GM12878 (cell line): ENCODE data around the gene ZNF212. TPM values are rescaled to one million over a fixed set of nuclear protein-coding genes. Genes with fewer than 3 reads are reported as not detected.

Experiments
- ATAC-seq: fragments of 200-7000 bp; cut with Tn5 transposase; 3 replicates; pipeline ENCODE4 v1.9.1; 2020; ENCODE audit warnings: mild to moderate bottlenecking, moderate library complexity
- BruUV-seq: library from RNA; stranded (reverse); fragments of 400-500 nt; replicated peaks from 2 replicates; lab custom pipeline; 2021; lab: Mats Ljungman, UMichigan
- CTCF ChIA-PET: fragments of 300-600 bp; sonication (Branson Sonifier 250); formaldehyde crosslinking; extraction: SDS; loops from one replicate; lab custom pipeline; 2021; ENCODE audit warnings: inconsistent platforms; lab: Yijun Ruan, JAX
- POLR2A ChIA-PET: fragments of 350-600 bp; formaldehyde crosslinking; extraction: SDS; loops from one replicate; lab custom pipeline; 2021; ENCODE audit warnings: inconsistent platforms; lab: Charles Lee
- RAD21 ChIA-PET: fragments of 300-600 bp; sonication (Branson Sonifier 250); formaldehyde crosslinking; loops from one replicate; lab custom pipeline; 2023; ENCODE audit warnings: antibody characterized with exemption; ENCODE audit not compliant: unreplicated experiment; lab: Charles Lee
- SMC1A ChIA-PET: fragments of 300-600 bp; sonication (Branson Sonifier 250); formaldehyde crosslinking; loops from one replicate; lab custom pipeline; 2023; ENCODE audit not compliant: unreplicated experiment, uncharacterized antibody; lab: Charles Lee
- DNase-seq: peaks from one replicate; pipeline ENCODE4 v3.0.0-alpha.2; 2011; ENCODE audit warnings: low read depth, low spot score
- FAIRE-seq: peaks from 3 replicates; lab custom pipeline; 2011; peaks lifted over from hg19 to GRCh38; lab: Jason Lieb, UNC
- H2AFZ ChIP-seq: 2 replicates; pipeline ENCODE4 v1.6.0; 2011; ENCODE audit warnings: low read depth, low read length, control low read depth; ENCODE audit not compliant: control insufficient read depth
- H3K27ac ChIP-seq: 2 replicates; pipeline ENCODE4 v1.5.1; 2011; ENCODE audit warnings: control low read depth; ENCODE audit not compliant: control insufficient read depth, insufficient read depth
- H3K27me3 ChIP-seq, 2 experiments: replicated peaks in 1 of 2; 2 replicates each; pipeline versions ENCODE4 v1.6.0 to v1.6.1; 2011; ENCODE audit warnings: low read length in 1 of 2; ENCODE audit not compliant: control insufficient read depth in 2 of 2, insufficient read depth in 2 of 2
- H3K36me3 ChIP-seq, 2 experiments: 2 replicates each; pipeline ENCODE4 v1.5.1; 2011; ENCODE audit warnings: low read length in 1 of 2; ENCODE audit not compliant: control insufficient read depth in 2 of 2, insufficient read depth in 2 of 2
- H3K4me1 ChIP-seq: 2 replicates; pipeline ENCODE4 v1.6.1; 2011; ENCODE audit warnings: mild to moderate bottlenecking, low read length, moderate library complexity, mixed read lengths; ENCODE audit not compliant: control insufficient read depth, insufficient read depth
- H3K4me2 ChIP-seq: 2 replicates; pipeline ENCODE4 v1.6.0; 2011; ENCODE audit warnings: control low read depth; ENCODE audit not compliant: control insufficient read depth, insufficient read depth
- H3K4me3 ChIP-seq: fragments of 200-600 bp; sonication (generic); 2 replicates; pipeline ENCODE4 v1.5.1; 2016
- H3K79me2 ChIP-seq: 2 replicates; pipeline ENCODE4 v1.6.0; 2011; ENCODE audit warnings: low read length; ENCODE audit not compliant: control insufficient read depth, insufficient read depth
- H3K9ac ChIP-seq: 2 replicates; pipeline ENCODE4 v1.8.0; 2011; ENCODE audit warnings: low read length, control low read depth, mixed read lengths; ENCODE audit not compliant: control insufficient read depth, insufficient read depth
- H3K9me3 ChIP-seq: replicated peaks from 3 replicates; pipeline ENCODE4 v1.5.1; 2011; ENCODE audit warnings: mild to moderate bottlenecking, low read length; ENCODE audit not compliant: control insufficient read depth, insufficient read depth
- H4K20me1 ChIP-seq: 2 replicates; pipeline ENCODE4 v1.6.0; 2011; ENCODE audit not compliant: control insufficient read depth, insufficient read depth
- ETV6 ChIP-seq, 2 experiments: fragments of 450-650 bp in 1 of 2; IDR thresholded peaks in 1 of 2; conservative IDR thresholded peaks in 1 of 2; 2 replicates each; pipeline ENCODE4 v1.6.1; 2014; ENCODE audit warnings: antibody characterized with exemption in 1 of 2, borderline replicate concordance in 1 of 2, low read depth in 1 of 2, mild to moderate bottlenecking in 1 of 2, moderate library complexity in 1 of 2
- KDM1A ChIP-seq: fragments of 200-600 bp; sonication (generic); IDR thresholded peaks from 2 replicates; pipeline ENCODE4 v1.6.1; 2016; ENCODE audit warnings: borderline replicate concordance
- NBN ChIP-seq: fragments of 450-650 bp; IDR thresholded peaks from 2 replicates; pipeline ENCODE4 v1.6.1; 2016
- SMARCA5 ChIP-seq: fragments of 450-650 bp; IDR thresholded peaks from 2 replicates; pipeline ENCODE4 v1.6.1; 2017; ENCODE audit warnings: mild to moderate bottlenecking
- WGBS: methylation state at CpG from one replicate; pipeline ENCODE4 v1.1.6; 2016; ENCODE audit warnings: low lambda C conversion rate; ENCODE audit not compliant: insufficient replicate concordance, insufficient coverage; ENCODE audit errors: missing lambda C conversion rate; 5-methylcytosine and 5-hydroxymethylcytosine counted together
- in situ Hi-C: fragments of 300-500 bp; cut with MboI; formaldehyde crosslinking; loops from 9 replicates; pipeline ENCODE4 v1.14.3; 2018; ENCODE audit warnings: mixed read lengths
- intact Hi-C: fragments of 100-400 bp; cut with micrococcal nuclease; formaldehyde crosslinking; loops from one replicate; pipeline ENCODE4 v1.14.2; 2022; ENCODE audit not compliant: unreplicated experiment
- polyA plus RNA-seq, 11 experiments: library from polyadenylated mRNA; depleted of rRNA in 4 of 11; unstranded in 6 of 11; stranded (reverse) in 5 of 11; fragments of >200 nt; fragmentation: Nextera tagmentation in 4 of 11; fragmentation: Illumina TruSeq in 1 of 11; extraction: Ambion mirVana in 4 of 11; extraction: Trizol in 1 of 11; gene quantifications; 1 replicate in 1 of 11; 2 replicates in 10 of 11; pipeline versions ENCODE4 v1.2.1 to v1.2.3, GENCODE V29; 2011 to 2016; ENCODE audit warnings: inconsistent platforms in 2 of 11, missing spikeins in 2 of 11, low read depth in 1 of 11
- total RNA-seq, 4 experiments: library from RNA; depleted of rRNA in 3 of 4; stranded (reverse); fragments of >200 nt in 3 of 4; fragmentation: Illumina TruSeq in 1 of 4; extraction: Trizol in 1 of 4; gene quantifications; 2 replicates each; pipeline versions ENCODE4 v1.2.1 to v1.2.3, GENCODE V29; 2013 to 2021
- TF ChIP-seq, protein P1 (sequence below): IDR thresholded peaks from 2 replicates; pipeline ENCODE4 v1.6.1; 2011; ENCODE audit warnings: mild to moderate bottlenecking, low read depth, low read length, moderate library complexity; ENCODE audit not compliant: insufficient replicate concordance
- TF ChIP-seq, protein P2 (sequence below): fragments of 150-350 bp; IDR thresholded peaks from 2 replicates; pipeline ENCODE4 v1.6.1; 2014; ENCODE audit warnings: mild to moderate bottlenecking, low read depth, low read length

Gene ZNF212
- total and polyA plus RNA-seq, 10 of the 15 experiments (the other 5 are each of a cell fraction or from before 2014, with no cell fraction given): 1.2 to 11.6 (median 5.4) TPM

DNA sequence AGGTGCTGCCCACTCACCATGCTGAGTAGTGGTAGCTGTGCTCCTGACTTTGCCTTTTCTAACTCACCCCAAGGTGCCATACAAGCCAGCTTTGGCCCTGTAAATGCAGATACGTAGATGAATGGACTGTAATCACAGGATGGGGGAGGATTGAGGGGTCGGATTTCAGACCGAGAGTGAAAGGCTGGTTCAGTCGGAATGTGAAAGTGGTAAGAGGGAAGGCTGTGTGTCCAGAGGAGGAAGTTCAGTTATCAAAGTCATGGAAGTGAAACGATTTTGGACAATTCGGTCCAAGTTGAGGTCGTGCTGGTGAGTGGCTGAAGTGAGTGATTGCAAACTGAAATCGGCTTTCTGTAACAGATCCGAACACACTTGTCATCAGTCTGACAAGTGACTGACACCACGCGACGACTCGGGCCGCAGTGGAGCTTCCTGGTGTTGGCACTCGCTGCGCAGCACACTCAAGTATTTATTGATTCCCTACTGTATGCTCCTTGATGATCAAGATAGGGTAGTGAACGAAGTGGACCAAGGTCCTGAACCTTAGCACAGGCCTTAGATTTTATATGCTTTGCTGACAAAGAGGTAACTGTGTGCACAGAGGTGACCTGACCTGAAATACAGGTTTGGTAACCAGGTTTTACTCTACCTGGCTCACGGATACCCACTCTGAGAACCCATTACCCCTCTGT is 33.6 kb upstream of the ZNF212 start (continued):
- TF ChIP-seq, protein P1, sequence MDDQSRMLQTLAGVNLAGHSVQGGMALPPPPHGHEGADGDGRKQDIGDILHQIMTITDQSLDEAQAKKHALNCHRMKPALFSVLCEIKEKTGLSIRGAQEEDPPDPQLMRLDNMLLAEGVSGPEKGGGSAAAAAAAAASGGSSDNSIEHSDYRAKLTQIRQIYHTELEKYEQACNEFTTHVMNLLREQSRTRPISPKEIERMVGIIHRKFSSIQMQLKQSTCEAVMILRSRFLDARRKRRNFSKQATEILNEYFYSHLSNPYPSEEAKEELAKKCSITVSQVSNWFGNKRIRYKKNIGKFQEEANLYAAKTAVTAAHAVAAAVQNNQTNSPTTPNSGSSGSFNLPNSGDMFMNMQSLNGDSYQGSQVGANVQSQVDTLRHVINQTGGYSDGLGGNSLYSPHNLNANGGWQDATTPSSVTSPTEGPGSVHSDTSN: no peak
- TF ChIP-seq KDM1A: no peak
- no peak for TF ChIP-seq SMARCA5
- TF ChIP-seq, protein P2, sequence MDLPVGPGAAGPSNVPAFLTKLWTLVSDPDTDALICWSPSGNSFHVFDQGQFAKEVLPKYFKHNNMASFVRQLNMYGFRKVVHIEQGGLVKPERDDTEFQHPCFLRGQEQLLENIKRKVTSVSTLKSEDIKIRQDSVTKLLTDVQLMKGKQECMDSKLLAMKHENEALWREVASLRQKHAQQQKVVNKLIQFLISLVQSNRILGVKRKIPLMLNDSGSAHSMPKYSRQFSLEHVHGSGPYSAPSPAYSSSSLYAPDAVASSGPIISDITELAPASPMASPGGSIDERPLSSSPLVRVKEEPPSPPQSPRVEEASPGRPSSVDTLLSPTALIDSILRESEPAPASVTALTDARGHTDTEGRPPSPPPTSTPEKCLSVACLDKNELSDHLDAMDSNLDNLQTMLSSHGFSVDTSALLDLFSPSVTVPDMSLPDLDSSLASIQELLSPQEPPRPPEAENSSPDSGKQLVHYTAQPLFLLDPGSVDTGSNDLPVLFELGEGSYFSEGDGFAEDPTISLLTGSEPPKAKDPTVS: no peak
- TF ChIP-seq NBN: no peak
- TF ChIP-seq, all 136 proteins: peak for 0

GRCh38 chr7:149207324-149208035 is 32.0 kb upstream of the ZNF212 start:
- no peaks in the 10 kb centered on the region for H3K27me3 ChIP-seq
- BruUV-seq: no TSS peak
- TF ChIP-seq ETV6 (conservative IDR thresholded peaks at IDR 0.05 in 1 of 2, IDR thresholded peaks at IDR 0.05 in 1 of 2; ENCODE audit: borderline replicate concordance in 1 of 2, low read depth in 1 of 2): no peak
- no peak overlapping the region for H3K9ac ChIP-seq
- no peaks in the 10 kb centered on the region for H4K20me1 ChIP-seq
- H3K4me3 ChIP-seq: no peak overlapping the region
- intact Hi-C loops: no loop called here
- H3K36me3 ChIP-seq: peaks cover 23 to 32% of the 10 kb centered on the region in 2 experiments; a peak in 3 of 4 replicates
- H3K27ac ChIP-seq: no peak overlapping the region
- POLR2A ChIA-PET: no interaction called here
- in situ Hi-C loops: no loop called here
- H3K4me1 ChIP-seq: no peaks in the 10 kb centered on the region
- CTCF ChIA-PET: interaction anchor here (1.2 kb wide), 1 partner anchor 54 kb away, joined by 3 read pairs; the partner anchor contains the start of gene ZNF783
- no peaks in the 10 kb centered on the region for H3K9me3 ChIP-seq
- H3K79me2 ChIP-seq: peaks cover 4% of the 10 kb centered on the region
- FAIRE-seq: no peak
- no peak overlapping the region for H3K4me2 ChIP-seq
- SMC1A ChIA-PET: no interaction called here
- no peak for DNase-seq
- 87% methylated on average over 35 of the region's 35 CpGs for whole genome bisulfite sequencing
- no peak for ATAC-seq
- RAD21 ChIA-PET: no interaction called here
- H2AFZ ChIP-seq: no peak overlapping the region
